Mesothelial cell of epicardium (in vitro differentiated cells): ENCODE results near the gene ZMYND15. TPM values are rescaled to one million over a fixed set of nuclear protein-coding genes. Genes with fewer than 3 reads are reported as not detected.
A peak's percentile ranks its signal among the peaks of the same experiment; 100 is the strongest.
"Not testable (repeated sequence)": the region's sequence is repeated elsewhere in the genome, so short reads cannot be mapped to it uniquely, and the experiment has no call there.

Experiments
- DNase-seq, 2 experiments: peaks; one replicate each; pipeline ENCODE4 v3.0.0; 2021; ENCODE audit warnings: low spot score in 2 of 2; ENCODE audit not compliant: unreplicated experiment in 2 of 2
- H3K27ac Mint-ChIP-seq: 2 replicates; pipeline ENCODE4 v1.8.0; 2021; ENCODE audit warnings: mixed read lengths
- H3K27me3 Mint-ChIP-seq: 2 replicates; pipeline ENCODE4 v1.8.0; 2021; ENCODE audit warnings: low read depth, mixed read lengths
- H3K36me3 Mint-ChIP-seq: 2 replicates; pipeline ENCODE4 v1.8.0; 2021; ENCODE audit warnings: mixed read lengths
- H3K4me1 Mint-ChIP-seq: 2 replicates; pipeline ENCODE4 v1.8.0; 2021; ENCODE audit warnings: mixed read lengths
- H3K4me3 Mint-ChIP-seq: 2 replicates; pipeline ENCODE4 v1.8.0; 2021; ENCODE audit warnings: mild to moderate bottlenecking, moderate library complexity, mixed read lengths
- H3K9me3 Mint-ChIP-seq: 2 replicates; pipeline ENCODE4 v1.8.0; 2021; ENCODE audit warnings: mixed read lengths
- CTCF ChIP-seq: fragments of 200-600 bp; sonication (generic); IDR thresholded peaks from one replicate; pipeline ENCODE4 v1.5.0; 2021; ENCODE audit warnings: antibody characterized with exemption; ENCODE audit not compliant: unreplicated experiment
- total RNA-seq: library from RNA; stranded (reverse); gene quantifications from 3 replicates; pipeline ENCODE4 v1.2.1, GENCODE V29; 2021

The ZMYND15 gene
- total RNA-seq, 1 donor from 2014 or later: 0.78 TPM

GRCh38 chr17:4708436-4708835, 31.2 kb upstream of the ZMYND15 start:
- H3K9me3 Mint-ChIP-seq: no peaks in the 10 kb centered on the region
- no peak for TF ChIP-seq CTCF
- H3K27me3 Mint-ChIP-seq: no peaks in the 10 kb centered on the region
- H3K27ac Mint-ChIP-seq: no peak overlapping the region
- peaks cover 17% of the 10 kb centered on the region for H3K4me1 Mint-ChIP-seq
- DNase-seq: no peak
- peak overlapping the region; percentile 44 for H3K4me3 Mint-ChIP-seq
- H3K36me3 Mint-ChIP-seq: no peaks in the 10 kb centered on the region

GRCh38 chr17:4709794-4710692, 29.6 kb upstream of the ZMYND15 start, which contains the start of gene ARRB2:
Gene ARRB2, plus strand, starts transcription at chr17:4710632. Its CDS starts 90 bp downstream, at chr17:4710722.
- Mint-ChIP-seq H3K27ac (peak within 1 kb of the TSS; percentile 95), H3K4me1 (peaks cover 11% of the 10 kb centered on the region), H3K4me3 (peak within 1 kb of the TSS; percentile 65), H3K27me3 (no peaks in the 10 kb centered on the region), H3K9me3 (no peaks in the 10 kb centered on the region), H3K36me3 (no peaks in the 10 kb centered on the region)
- TF ChIP-seq CTCF: no peak
- DNase-seq: peak; percentile 98 to 99

GRCh38 chr17:4710693-4711634, 28.7 kb upstream of the ZMYND15 start:
- Mint-ChIP-seq H3K4me3 (peak overlapping the region; percentile 65), H3K27me3 (no peaks in the 10 kb centered on the region), H3K4me1 (peaks cover 11% of the 10 kb centered on the region), H3K27ac (peak overlapping the region; percentile 95), H3K9me3 (no peaks in the 10 kb centered on the region), H3K36me3 (no peaks in the 10 kb centered on the region)
- TF ChIP-seq CTCF: no peak
- no peak for DNase-seq

GRCh38 chr17:4711661-4712181, 27.9 kb upstream of the ZMYND15 start:
- Mint-ChIP-seq H3K27me3 (no peaks in the 10 kb centered on the region), H3K4me1 (peaks cover 11% of the 10 kb centered on the region), H3K36me3 (no peaks in the 10 kb centered on the region), H3K4me3 (peak overlapping the region; percentile 65), H3K27ac (no peak overlapping the region), H3K9me3 (no peaks in the 10 kb centered on the region)
- DNase-seq: no peak
- TF ChIP-seq CTCF: no peak

GRCh38 chr17:4712526-4712925, 27.1 kb upstream of the ZMYND15 start:
- Mint-ChIP-seq H3K27ac (no peak overlapping the region), H3K9me3 (no peaks in the 10 kb centered on the region), H3K4me3 (no peak overlapping the region), H3K27me3 (no peaks in the 10 kb centered on the region), H3K4me1 (peaks cover 11% of the 10 kb centered on the region), H3K36me3 (peaks cover 3% of the 10 kb centered on the region)
- TF ChIP-seq CTCF: no peak
- DNase-seq: no peak

GRCh38 chr17:4714340-4715062, 25.1 kb upstream of the ZMYND15 start:
- not testable (repeated sequence) for H3K4me3 Mint-ChIP-seq, H3K27me3 Mint-ChIP-seq, H3K9me3 Mint-ChIP-seq, H3K27ac Mint-ChIP-seq, DNase-seq
- H3K36me3 Mint-ChIP-seq: peaks cover 10% of the 10 kb centered on the region
- peaks cover 12% of the 10 kb centered on the region for H3K4me1 Mint-ChIP-seq
